ENCODE measurements around the gene CYP20A1.

CYP20A1 gene

GRCh38 chr2:203195331-203196036, 43.3 kb upstream of the CYP20A1 start:
- Histone ChIP-seq H3K4me3 (ENCODE audit: insufficient read depth, low read length, poor library complexity, severe bottlenecking) (no peak overlapping the region), H3K9me3 (ENCODE audit: insufficient read depth, low read length) (no peaks in the 10 kb centered on the region)
- no peak for TF ChIP-seq CTCF (IDR thresholded peaks at IDR 0.05; ENCODE audit: insufficient read depth, low read length, poor library complexity, severe bottlenecking)
- no peak for TF ChIP-seq EZH2phosphoT487 (conservative IDR thresholded peaks at IDR 0.05; ENCODE audit: low read length)

GRCh38 chr2:203200866-203201265, 38.0 kb upstream of the CYP20A1 start:
- Histone ChIP-seq H3K27ac (ENCODE audit: low read depth, low read length) (no peak overlapping the region), H3K79me2 (ENCODE audit: insufficient read depth, low read length) (no peaks in the 10 kb centered on the region), H3K27me3 (ENCODE audit: low read length) (no peaks in the 10 kb centered on the region), H3K9me3 (ENCODE audit: insufficient read depth, low read length) (no peaks in the 10 kb centered on the region), H2AFZ (ENCODE audit: low read depth, low read length, severe bottlenecking) (no peak overlapping the region), H3K4me2 (ENCODE audit: low read depth, low read length, poor library complexity, severe bottlenecking) (no peak overlapping the region), H3K4me3 (ENCODE audit: insufficient read depth, low read length, poor library complexity, severe bottlenecking) (no peak overlapping the region), H4K20me1 (ENCODE audit: low read depth, low read length) (no peaks in the 10 kb centered on the region), H3F3A (ENCODE audit: insufficient read depth) (no peaks in the 10 kb centered on the region), H3K36me3 (ENCODE audit: low read length) (no peaks in the 10 kb centered on the region; the same call in 1 of the 2 replicates), H3K9ac (ENCODE audit: low read length) (no peak overlapping the region), H3K9me2 (replicated peaks; ENCODE audit: insufficient read depth, low read length) (no peaks in the 10 kb centered on the region)
- TF ChIP-seq CTCF (IDR thresholded peaks at IDR 0.05; ENCODE audit: insufficient read depth, low read length, poor library complexity, severe bottlenecking) (no peak), EZH2phosphoT487 (conservative IDR thresholded peaks at IDR 0.05; ENCODE audit: low read length) (no peak)

More at GRCh38 chr2:203195331-203196036, 43.3 kb upstream of the CYP20A1 start:
- Histone ChIP-seq H3K9me2 (replicated peaks; ENCODE audit: insufficient read depth, low read length) (no peaks in the 10 kb centered on the region), H3K36me3 (ENCODE audit: low read length) (peaks cover 2% of the 10 kb centered on the region; the same call in 1 of the 2 replicates), H3K4me2 (ENCODE audit: low read depth, low read length, poor library complexity, severe bottlenecking) (no peak overlapping the region), H3K27me3 (ENCODE audit: low read length) (no peaks in the 10 kb centered on the region), H3K79me2 (ENCODE audit: insufficient read depth, low read length) (no peaks in the 10 kb centered on the region), H3F3A (ENCODE audit: insufficient read depth) (no peaks in the 10 kb centered on the region), H3K9ac (ENCODE audit: low read length) (no peak overlapping the region), H4K20me1 (ENCODE audit: low read depth, low read length) (no peaks in the 10 kb centered on the region), H2AFZ (ENCODE audit: low read depth, low read length, severe bottlenecking) (no peak overlapping the region), H3K27ac (ENCODE audit: low read depth, low read length) (no peak overlapping the region)

- H3K79me2 ChIP-seq (ENCODE audit: insufficient read depth, low read length): no peaks in the 10 kb centered on the region
- H3K9me2 ChIP-seq (replicated peaks; ENCODE audit: insufficient read depth, low read length): no peaks in the 10 kb centered on the region
- H4K20me1 ChIP-seq (ENCODE audit: low read depth, low read length): no peaks in the 10 kb centered on the region
- no peak overlapping the region for H3K27ac ChIP-seq (ENCODE audit: low read depth, low read length)
- no peak overlapping the region for H3K4me2 ChIP-seq (ENCODE audit: low read depth, low read length, poor library complexity, severe bottlenecking)
- H3K9me3 ChIP-seq (ENCODE audit: insufficient read depth, low read length): no peaks in the 10 kb centered on the region
- H2AFZ ChIP-seq (ENCODE audit: low read depth, low read length, severe bottlenecking): no peak overlapping the region
- H3K27me3 ChIP-seq (ENCODE audit: low read length): no peaks in the 10 kb centered on the region
- no peak overlapping the region for H3K4me3 ChIP-seq (ENCODE audit: insufficient read depth, low read length, poor library complexity, severe bottlenecking)
- TF ChIP-seq CTCF (IDR thresholded peaks at IDR 0.05; ENCODE audit: insufficient read depth, low read length, poor library complexity, severe bottlenecking) (no peak), EZH2phosphoT487 (conservative IDR thresholded peaks at IDR 0.05; ENCODE audit: low read length) (no peak)
- no peak overlapping the region for H3K9ac ChIP-seq (ENCODE audit: low read length)
- H3K36me3 ChIP-seq (ENCODE audit: low read length): no peaks in the 10 kb centered on the region; the same call in 1 of the 2 replicates
- no peaks in the 10 kb centered on the region for H3F3A ChIP-seq (ENCODE audit: insufficient read depth)
Measured at GRCh38 chr2:203201426-203201825, 37.4 kb upstream of the CYP20A1 start.

Measured in SU-DHL-6 (cell line).